Trophoblast cell (in vitro differentiated cells and primary cell): ENCODE data around the gene KRT79.

ENCODE experiments used
- DNase-seq, 2 donors: peaks; one replicate each; pipeline ENCODE4 v3.0.0-alpha.2; 2016
- H2AFZ ChIP-seq: 2 replicates; pipeline ENCODE4 v1.6.1; 2013; ENCODE audit warnings: low read length, moderate library complexity, mild to moderate bottlenecking; ENCODE audit not compliant: insufficient read depth, poor library complexity
- H2AK5ac ChIP-seq: 2 replicates; pipeline ENCODE4 v1.6.1; 2013; ENCODE audit warnings: mild to moderate bottlenecking, low read length
- H2BK120ac ChIP-seq: 2 replicates; pipeline ENCODE4 v1.6.1; 2013; ENCODE audit warnings: low read length, mild to moderate bottlenecking, moderate library complexity; ENCODE audit not compliant: insufficient read depth, poor library complexity
- H2BK12ac ChIP-seq: 2 replicates; pipeline ENCODE4 v1.6.1; 2013; ENCODE audit warnings: mild to moderate bottlenecking, low read length, moderate library complexity
- H2BK5ac ChIP-seq: 2 replicates; pipeline ENCODE4 v1.6.1; 2013; ENCODE audit warnings: low read length, low read depth, moderate library complexity, mild to moderate bottlenecking; ENCODE audit not compliant: poor library complexity
- H3K14ac ChIP-seq: 2 replicates; pipeline ENCODE4 v1.6.1; 2013; ENCODE audit warnings: mild to moderate bottlenecking, low read length
- H3K18ac ChIP-seq: 2 replicates; pipeline ENCODE4 v1.6.1; 2013; ENCODE audit warnings: mild to moderate bottlenecking, low read length
- H3K23ac ChIP-seq: 2 replicates; pipeline ENCODE4 v1.6.1; 2013; ENCODE audit warnings: low read length
- H3K27ac ChIP-seq: 2 replicates; pipeline ENCODE4 v1.5.1; 2013; ENCODE audit warnings: low read depth, mild to moderate bottlenecking, inconsistent platforms, low read length, moderate library complexity
- H3K27me3 ChIP-seq: 2 replicates; pipeline ENCODE4 v1.6.1; 2013; ENCODE audit warnings: inconsistent platforms, mild to moderate bottlenecking, low read length, moderate library complexity; ENCODE audit not compliant: insufficient read depth
- H3K36me3 ChIP-seq, 2 experiments: 1 replicate in 1 of 2; 2 replicates in 1 of 2; pipeline ENCODE4 v1.6.1; 2013; ENCODE audit warnings: low read length in 2 of 2, mild to moderate bottlenecking in 2 of 2, moderate library complexity in 1 of 2; ENCODE audit not compliant: insufficient read depth in 2 of 2, control insufficient read depth in 1 of 2
- H3K4ac ChIP-seq: 2 replicates; pipeline ENCODE4 v1.6.1; 2013; ENCODE audit warnings: low read depth, mild to moderate bottlenecking, low read length, moderate library complexity
- H3K4me1 ChIP-seq, 2 experiments: 1 replicate in 1 of 2; 2 replicates in 1 of 2; pipeline ENCODE4 v1.6.1; 2013; ENCODE audit warnings: low read length in 2 of 2, mild to moderate bottlenecking in 2 of 2, moderate library complexity in 1 of 2; ENCODE audit not compliant: insufficient read depth in 2 of 2, control insufficient read depth in 1 of 2
- H3K4me2 ChIP-seq: 2 replicates; pipeline ENCODE4 v1.6.1; 2013; ENCODE audit warnings: inconsistent platforms, mild to moderate bottlenecking, low read length, moderate library complexity
- H3K4me3 ChIP-seq: 2 replicates; pipeline ENCODE4 v1.5.1; 2013; ENCODE audit warnings: mild to moderate bottlenecking, low read depth, low read length, inconsistent platforms
- H3K79me1 ChIP-seq: one replicate; pipeline ENCODE4 v1.6.1; 2013; ENCODE audit warnings: low read length
- H3K79me2 ChIP-seq: 2 replicates; pipeline ENCODE4 v1.6.1; 2013; ENCODE audit warnings: low read length, mild to moderate bottlenecking; ENCODE audit not compliant: control insufficient read depth, insufficient read depth, poor library complexity
- H3K9ac ChIP-seq: 2 replicates; pipeline ENCODE4 v1.6.1; 2013; ENCODE audit warnings: mild to moderate bottlenecking, low read length
- H3K9me3 ChIP-seq: 2 replicates; pipeline ENCODE4 v1.6.1; 2013; ENCODE audit warnings: low read depth, mild to moderate bottlenecking, control low read depth, inconsistent platforms, low read length; ENCODE audit not compliant: insufficient read depth
- H4K12ac ChIP-seq: 2 replicates; pipeline ENCODE4 v1.6.1; 2013; ENCODE audit warnings: low read depth, mild to moderate bottlenecking, low read length, moderate library complexity
- H4K8ac ChIP-seq: 2 replicates; pipeline ENCODE4 v1.6.1; 2013; ENCODE audit warnings: low read depth, mild to moderate bottlenecking, low read length, moderate library complexity
- H4K91ac ChIP-seq: one replicate; pipeline ENCODE4 v1.6.1; 2013; ENCODE audit warnings: low read depth, mild to moderate bottlenecking, low read length, moderate library complexity
- WGBS: extraction: QIAGEN DNeasy Blood & Tissue Kit; methylation state at CpG from one replicate; pipeline ENCODE4 v1.1.7; 2013; ENCODE audit warnings: missing lambda C conversion rate; ENCODE audit not compliant: insufficient read length, insufficient coverage; ENCODE audit errors: extremely low coverage; 5-methylcytosine and 5-hydroxymethylcytosine counted together

KRT79 gene

DNA sequence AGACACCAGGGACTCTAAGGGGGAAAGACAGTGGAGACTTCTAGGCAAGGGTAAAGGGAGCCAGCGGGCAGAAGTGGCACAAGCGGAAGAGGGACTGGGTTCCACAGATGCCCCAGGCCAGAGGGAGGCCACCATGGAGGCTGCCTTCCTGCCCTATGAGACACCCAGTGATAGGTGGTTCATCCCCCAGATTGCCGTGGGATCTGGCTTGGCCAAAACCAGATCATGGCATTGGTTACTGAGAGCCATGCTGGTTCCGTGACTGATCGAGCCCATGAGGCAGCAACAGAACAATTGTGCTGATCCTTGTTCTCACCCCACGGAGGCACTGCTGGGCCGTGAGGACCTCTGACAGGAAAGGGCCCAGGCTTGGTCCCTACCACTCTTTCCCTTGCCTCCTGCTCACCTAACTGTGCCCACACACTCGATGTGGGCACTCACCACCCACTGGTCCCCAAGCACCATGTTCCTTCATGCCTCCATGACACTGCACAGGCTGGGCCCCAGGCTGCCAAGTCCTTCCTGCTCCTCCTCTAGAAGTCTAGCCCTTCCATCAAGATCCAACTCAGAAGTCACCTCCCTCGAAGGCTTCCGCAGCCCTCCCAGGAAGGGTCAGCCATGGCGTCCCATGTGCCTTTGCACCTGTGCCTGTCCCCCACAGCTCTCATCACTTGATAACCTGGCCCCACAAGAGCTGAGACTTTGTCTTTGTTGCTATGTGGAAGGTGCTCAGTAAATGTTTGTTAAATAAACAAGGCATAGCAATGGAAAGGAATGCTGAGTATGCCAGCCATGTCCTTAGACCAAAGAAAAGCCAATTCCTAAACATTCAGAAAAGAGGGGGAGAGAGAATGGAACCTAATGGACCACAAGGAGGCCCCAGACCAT is 7.3 kb downstream of the KRT79 start:
- H4K12ac ChIP-seq = no peak overlapping the region
- no peaks in the 10 kb centered on the region for H3K79me1 ChIP-seq
- no CpG with 5 or more reads among the region's 11 CpGs for WGBS

DNA sequence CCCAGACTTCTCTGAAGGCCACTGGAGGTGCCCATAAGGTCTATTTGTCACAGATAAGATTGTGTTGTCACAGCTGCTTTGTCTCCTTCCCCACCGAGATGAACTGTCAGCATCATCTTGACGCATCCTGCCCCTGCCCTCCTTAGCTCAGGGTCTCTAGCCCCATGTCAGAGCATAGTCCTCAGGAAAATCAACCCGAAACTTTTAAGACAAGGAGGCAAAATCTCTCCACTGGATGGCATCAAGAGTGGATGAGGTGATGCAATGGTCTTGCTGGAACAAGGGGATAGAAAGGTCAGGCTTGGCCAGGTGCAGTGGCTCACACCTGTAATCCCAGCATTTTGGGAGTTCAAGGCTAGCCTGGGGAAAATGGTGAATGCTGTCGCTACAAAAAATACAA is 8.2 kb downstream of the KRT79 start:
- Histone ChIP-seq H3K9me3 (no peaks in the 10 kb centered on the region), H3K27me3 (no peaks in the 10 kb centered on the region), H4K8ac (no peak overlapping the region), H3K18ac (no peak overlapping the region), H3K4me1 (peaks cover 0 to 2% of the 10 kb centered on the region in 2 experiments), H3K79me2 (no peaks in the 10 kb centered on the region), H2BK5ac (no peak overlapping the region), H3K9ac (no peak overlapping the region), H3K27ac (no peak overlapping the region), H3K14ac (no peak overlapping the region), H3K4me2 (no peak overlapping the region), H3K4me3 (no peak overlapping the region), H2BK12ac (no peak overlapping the region), H3K36me3 (no peaks in the 10 kb centered on the region), H3K79me1 (no peaks in the 10 kb centered on the region), H3K4ac (no peak overlapping the region), H2AFZ (no peak overlapping the region), H3K23ac (no peak overlapping the region), H4K12ac (no peak overlapping the region), H2BK120ac (no peak overlapping the region), H2AK5ac (no peak overlapping the region), H4K91ac (no peak overlapping the region)
- WGBS = no CpG with 5 or more reads among the region's 4 CpGs
- no peak for DNase-seq

More for the DNA sequence above, 7.3 kb downstream of the KRT79 start:
- Histone ChIP-seq H2BK120ac (no peak overlapping the region), H3K79me2 (no peaks in the 10 kb centered on the region), H3K27ac (no peak overlapping the region), H3K36me3 (no peaks in the 10 kb centered on the region), H4K91ac (no peak overlapping the region), H2BK12ac (no peak overlapping the region), H3K4me2 (no peak overlapping the region), H3K4ac (no peak overlapping the region), H3K27me3 (no peaks in the 10 kb centered on the region), H3K9me3 (no peaks in the 10 kb centered on the region), H4K8ac (no peak overlapping the region), H2AK5ac (no peak overlapping the region), H3K18ac (no peak overlapping the region), H3K4me3 (peak overlapping the region; percentile 33), H3K4me1 (peaks cover 0 to 2% of the 10 kb centered on the region in 2 experiments), H3K14ac (no peak overlapping the region), H2AFZ (no peak overlapping the region), H3K23ac (no peak overlapping the region), H2BK5ac (no peak overlapping the region), H3K9ac (no peak overlapping the region)
- DNase-seq = peak; percentile 16 to 62

DNA sequence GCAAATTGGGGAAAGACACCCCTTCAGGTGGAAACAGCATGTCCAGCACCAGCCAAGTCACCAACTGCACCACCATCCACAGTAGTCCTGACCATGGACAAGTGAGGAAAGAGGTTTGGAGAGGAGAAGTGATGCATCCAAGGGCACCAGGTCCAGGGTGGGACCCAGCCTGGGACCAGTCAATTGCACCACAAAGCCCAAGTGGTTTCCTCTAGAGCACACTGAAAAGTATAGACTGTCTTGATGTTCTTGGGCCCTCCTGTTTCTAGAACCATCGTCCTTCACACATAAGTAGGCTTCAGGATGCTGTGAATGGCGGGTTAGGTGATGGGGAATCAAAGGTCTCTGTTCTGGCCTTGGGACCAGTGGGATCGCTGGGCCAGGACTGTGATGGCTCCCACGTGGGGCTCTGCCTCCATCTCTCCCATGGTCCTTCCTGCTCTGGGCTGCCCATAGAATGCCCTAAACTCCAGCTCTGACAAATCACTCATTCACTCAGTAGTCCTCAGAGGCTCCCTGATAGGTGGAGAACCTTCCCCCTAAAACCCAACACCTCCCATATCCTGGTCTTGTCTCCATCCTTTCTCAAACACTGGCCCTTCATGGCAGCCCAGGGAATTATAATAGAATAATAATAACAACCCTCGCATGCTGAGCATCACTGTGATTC is 9.2 kb downstream of the KRT79 start:
- WGBS = no CpG with 5 or more reads among the region's 5 CpGs
- no peak overlapping the region for H2BK5ac ChIP-seq

DNA sequence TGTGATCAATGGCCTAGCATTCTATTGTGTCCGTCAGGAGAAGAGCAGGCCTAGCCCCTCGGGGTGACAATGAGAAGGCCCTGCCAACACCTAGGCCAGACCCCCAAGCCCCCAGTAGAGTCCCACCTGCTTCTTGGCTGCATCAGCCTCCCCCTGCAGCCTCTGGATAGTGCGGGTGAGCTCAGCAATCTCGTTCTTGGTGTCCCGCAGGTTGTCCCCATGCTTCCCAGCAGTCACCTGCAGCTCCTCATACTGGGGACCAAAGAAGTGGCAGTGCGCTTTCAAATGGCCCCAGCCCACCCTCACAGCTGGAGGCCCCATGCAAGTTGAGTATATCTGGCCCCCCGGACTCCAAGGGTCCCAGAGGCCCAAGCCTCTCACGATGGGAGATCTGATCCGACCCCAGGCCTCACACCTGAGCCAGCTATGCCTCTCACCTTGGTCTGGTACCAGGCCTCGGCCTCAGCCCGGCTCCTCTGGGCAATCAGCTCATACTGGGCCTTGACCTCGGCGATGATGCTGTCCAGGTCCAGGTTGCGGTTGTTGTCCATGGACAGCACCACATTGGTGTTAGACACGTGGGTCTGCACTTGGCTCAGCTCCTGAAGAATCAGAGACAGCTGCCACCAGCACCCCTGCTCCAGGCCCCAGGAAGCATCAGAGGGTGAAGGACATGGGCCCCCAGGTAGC is 10.2 kb downstream of the KRT79 start:
- H3K79me1 ChIP-seq = no peaks in the 10 kb centered on the region
- no peak overlapping the region for H2BK12ac ChIP-seq
- H3K9me3 ChIP-seq = no peaks in the 10 kb centered on the region
- no peak overlapping the region for H3K9ac ChIP-seq
- H3K27ac ChIP-seq = no peak overlapping the region
- no peak overlapping the region for H4K8ac ChIP-seq
- no peaks in the 10 kb centered on the region for H3K36me3 ChIP-seq
- no peaks in the 10 kb centered on the region for H3K27me3 ChIP-seq
- no peak overlapping the region for H4K91ac ChIP-seq
- H3K79me2 ChIP-seq = no peaks in the 10 kb centered on the region
- no peak overlapping the region for H2BK5ac ChIP-seq
- no peak overlapping the region for H3K4me3 ChIP-seq
- H3K4me2 ChIP-seq = no peak overlapping the region
- no peak overlapping the region for H2BK120ac ChIP-seq
- peaks cover 0 to 2% of the 10 kb centered on the region in 2 experiments for H3K4me1 ChIP-seq
- no peak overlapping the region for H3K23ac ChIP-seq
- no peak overlapping the region for H3K18ac ChIP-seq
- WGBS = no CpG with 5 or more reads among the region's 15 CpGs
- no peak for DNase-seq
- no peak overlapping the region for H4K12ac ChIP-seq
- H2AFZ ChIP-seq = no peak overlapping the region
- no peak overlapping the region for H2AK5ac ChIP-seq
- no peak overlapping the region for H3K14ac ChIP-seq
- H3K4ac ChIP-seq = no peak overlapping the region

More for the DNA sequence above, 9.2 kb downstream of the KRT79 start:
- no peak overlapping the region for H3K18ac ChIP-seq
- H3K9me3 ChIP-seq = no peaks in the 10 kb centered on the region
- H2AK5ac ChIP-seq = no peak overlapping the region
- no peak overlapping the region for H4K8ac ChIP-seq
- H3K36me3 ChIP-seq = no peaks in the 10 kb centered on the region
- no peak overlapping the region for H3K4me2 ChIP-seq
- no peak overlapping the region for H3K9ac ChIP-seq
- peak overlapping the region; percentile 5 for H3K4me3 ChIP-seq
- H3K4ac ChIP-seq = no peak overlapping the region
- H4K91ac ChIP-seq = no peak overlapping the region
- peaks cover 0 to 2% of the 10 kb centered on the region in 2 experiments for H3K4me1 ChIP-seq
- DNase-seq = no peak
- no peak overlapping the region for H2AFZ ChIP-seq
- no peak overlapping the region for H2BK120ac ChIP-seq
- no peak overlapping the region for H3K27ac ChIP-seq
- H4K12ac ChIP-seq = no peak overlapping the region
- no peak overlapping the region for H3K23ac ChIP-seq
- no peak overlapping the region for H3K14ac ChIP-seq
- H3K79me1 ChIP-seq = no peaks in the 10 kb centered on the region
- no peaks in the 10 kb centered on the region for H3K27me3 ChIP-seq
- H2BK12ac ChIP-seq = no peak overlapping the region
- H3K79me2 ChIP-seq = no peaks in the 10 kb centered on the region
